ENCODE data around the gene UMODL1.

The UMODL1 gene

GRCh38 chr21:42089665-42090310 is 18.7 kb downstream of the UMODL1 start:
- no peak for DNase-seq (ENCODE audit: low spot score in 2 of 2)
- ATAC-seq (replicated peaks; ENCODE audit: extremely low read depth, poor library complexity, severe bottlenecking) = peak; percentile 68
- H3K9me3 Mint-ChIP-seq = no peaks in the 10 kb centered on the region
- H3K27ac Mint-ChIP-seq (ENCODE audit: low read depth) = no peak overlapping the region
- peaks cover 24% of the 10 kb centered on the region for H3K27me3 Mint-ChIP-seq
- H3K4me3 Mint-ChIP-seq = no peak overlapping the region
- peaks cover 17% of the 10 kb centered on the region for H3K4me1 Mint-ChIP-seq
- H3K36me3 Mint-ChIP-seq (ENCODE audit: insufficient read depth) = no peaks in the 10 kb centered on the region

- peaks cover 17% of the 10 kb centered on the region for H3K4me1 Mint-ChIP-seq
- peaks cover 6% of the 10 kb centered on the region for H3K9me3 Mint-ChIP-seq
- H3K27ac Mint-ChIP-seq (ENCODE audit: low read depth) = no peak overlapping the region
- H3K36me3 Mint-ChIP-seq (ENCODE audit: insufficient read depth) = no peaks in the 10 kb centered on the region
- no peak for DNase-seq (ENCODE audit: low spot score in 2 of 2)
- H3K27me3 Mint-ChIP-seq = peaks cover 31% of the 10 kb centered on the region
- no peak overlapping the region for H3K4me3 Mint-ChIP-seq
- no peak for ATAC-seq (replicated peaks; ENCODE audit: extremely low read depth, poor library complexity, severe bottlenecking)
Measured at GRCh38 chr21:42091899-42092508, 20.9 kb downstream of the UMODL1 start.

GRCh38 chr21:42092771-42093170 is 21.7 kb downstream of the UMODL1 start:
- H3K27me3 Mint-ChIP-seq = peaks cover 36% of the 10 kb centered on the region

GRCh38 chr21:42093186-42093585 is 22.1 kb downstream of the UMODL1 start:
- Mint-ChIP-seq H3K4me1 (peaks cover 17% of the 10 kb centered on the region), H3K36me3 (ENCODE audit: insufficient read depth) (no peaks in the 10 kb centered on the region), H3K9me3 (peaks cover 6% of the 10 kb centered on the region), H3K27ac (ENCODE audit: low read depth) (no peak overlapping the region), H3K4me3 (no peak overlapping the region), H3K27me3 (peaks cover 36% of the 10 kb centered on the region)
- no peak for ATAC-seq (replicated peaks; ENCODE audit: extremely low read depth, poor library complexity, severe bottlenecking)
- DNase-seq (ENCODE audit: low spot score in 2 of 2) = no peak

More at GRCh38 chr21:42092771-42093170, 21.7 kb downstream of the UMODL1 start:
- no peak for ATAC-seq (replicated peaks; ENCODE audit: extremely low read depth, poor library complexity, severe bottlenecking)
- no peak overlapping the region for H3K27ac Mint-ChIP-seq (ENCODE audit: low read depth)
- H3K9me3 Mint-ChIP-seq = peaks cover 6% of the 10 kb centered on the region
- peaks cover 17% of the 10 kb centered on the region for H3K4me1 Mint-ChIP-seq
- no peak overlapping the region for H3K4me3 Mint-ChIP-seq
- no peaks in the 10 kb centered on the region for H3K36me3 Mint-ChIP-seq (ENCODE audit: insufficient read depth)
- no peak for DNase-seq (ENCODE audit: low spot score in 2 of 2)

GRCh38 chr21:42093991-42094421 is 22.9 kb downstream of the UMODL1 start:
- Mint-ChIP-seq H3K36me3 (ENCODE audit: insufficient read depth) (no peaks in the 10 kb centered on the region), H3K4me3 (no peak overlapping the region), H3K27me3 (peaks cover 36% of the 10 kb centered on the region), H3K9me3 (peaks cover 6% of the 10 kb centered on the region), H3K4me1 (peaks cover 13% of the 10 kb centered on the region), H3K27ac (ENCODE audit: low read depth) (no peak overlapping the region)
- DNase-seq (ENCODE audit: low spot score in 2 of 2) = no peak
- ATAC-seq (replicated peaks; ENCODE audit: extremely low read depth, poor library complexity, severe bottlenecking) = no peak

- Mint-ChIP-seq H3K36me3 (ENCODE audit: insufficient read depth) (no peaks in the 10 kb centered on the region), H3K9me3 (peaks cover 6% of the 10 kb centered on the region), H3K27me3 (peaks cover 36% of the 10 kb centered on the region), H3K4me1 (peaks cover 5% of the 10 kb centered on the region), H3K4me3 (no peak overlapping the region), H3K27ac (ENCODE audit: low read depth) (no peak overlapping the region)
- no peak for DNase-seq (ENCODE audit: low spot score in 2 of 2)
- no peak for ATAC-seq (replicated peaks; ENCODE audit: extremely low read depth, poor library complexity, severe bottlenecking)
Measured at GRCh38 chr21:42094811-42095210, 23.7 kb downstream of the UMODL1 start.

GRCh38 chr21:42095581-42095980 is 24.5 kb downstream of the UMODL1 start:
- DNase-seq (ENCODE audit: low spot score in 2 of 2) (no peak), ATAC-seq (replicated peaks; ENCODE audit: extremely low read depth, poor library complexity, severe bottlenecking) (no peak)
- H3K4me3 Mint-ChIP-seq = no peak overlapping the region
- H3K36me3 Mint-ChIP-seq (ENCODE audit: insufficient read depth) = no peaks in the 10 kb centered on the region
- no peaks in the 10 kb centered on the region for H3K4me1 Mint-ChIP-seq
- peaks cover 36% of the 10 kb centered on the region for H3K27me3 Mint-ChIP-seq
- H3K9me3 Mint-ChIP-seq = peaks cover 6% of the 10 kb centered on the region
- no peak overlapping the region for H3K27ac Mint-ChIP-seq (ENCODE audit: low read depth)

- Mint-ChIP-seq H3K4me1 (no peaks in the 10 kb centered on the region), H3K36me3 (ENCODE audit: insufficient read depth) (no peaks in the 10 kb centered on the region), H3K4me3 (no peak overlapping the region), H3K27me3 (peaks cover 27% of the 10 kb centered on the region), H3K27ac (ENCODE audit: low read depth) (no peak overlapping the region), H3K9me3 (peaks cover 6% of the 10 kb centered on the region)
- ATAC-seq (replicated peaks; ENCODE audit: extremely low read depth, poor library complexity, severe bottlenecking) (no peak), DNase-seq (ENCODE audit: low spot score in 2 of 2) (no peak)
Measured at GRCh38 chr21:42096566-42096965, 25.4 kb downstream of the UMODL1 start.

GRCh38 chr21:42097274-42097673 is 26.2 kb downstream of the UMODL1 start:
- Mint-ChIP-seq H3K4me3 (no peak overlapping the region), H3K27me3 (peaks cover 21% of the 10 kb centered on the region), H3K27ac (ENCODE audit: low read depth) (no peak overlapping the region), H3K36me3 (ENCODE audit: insufficient read depth) (no peaks in the 10 kb centered on the region), H3K4me1 (no peaks in the 10 kb centered on the region), H3K9me3 (peaks cover 6% of the 10 kb centered on the region)
- DNase-seq (ENCODE audit: low spot score in 2 of 2) = no peak
- ATAC-seq (replicated peaks; ENCODE audit: extremely low read depth, poor library complexity, severe bottlenecking) = no peak

- H3K9me3 Mint-ChIP-seq = peaks cover 6% of the 10 kb centered on the region
- DNase-seq (ENCODE audit: low spot score in 2 of 2) = no peak
- H3K4me1 Mint-ChIP-seq = no peaks in the 10 kb centered on the region
- H3K36me3 Mint-ChIP-seq (ENCODE audit: insufficient read depth) = no peaks in the 10 kb centered on the region
- no peak for ATAC-seq (replicated peaks; ENCODE audit: extremely low read depth, poor library complexity, severe bottlenecking)
- H3K27ac Mint-ChIP-seq (ENCODE audit: low read depth) = no peak overlapping the region
- peaks cover 20% of the 10 kb centered on the region for H3K27me3 Mint-ChIP-seq
- H3K4me3 Mint-ChIP-seq = no peak overlapping the region
Measured at GRCh38 chr21:42097860-42098454, 26.8 kb downstream of the UMODL1 start.

- DNase-seq (ENCODE audit: low spot score in 2 of 2) = no peak
- H3K9me3 Mint-ChIP-seq = peaks cover 6% of the 10 kb centered on the region
- no peak overlapping the region for H3K27ac Mint-ChIP-seq (ENCODE audit: low read depth)
- H3K27me3 Mint-ChIP-seq = peaks cover 20% of the 10 kb centered on the region
- ATAC-seq (replicated peaks; ENCODE audit: extremely low read depth, poor library complexity, severe bottlenecking) = no peak
- H3K4me3 Mint-ChIP-seq = no peak overlapping the region
- H3K4me1 Mint-ChIP-seq = no peaks in the 10 kb centered on the region
- no peaks in the 10 kb centered on the region for H3K36me3 Mint-ChIP-seq (ENCODE audit: insufficient read depth)
Measured at GRCh38 chr21:42098957-42099505, 27.9 kb downstream of the UMODL1 start.

- Mint-ChIP-seq H3K4me1 (no peaks in the 10 kb centered on the region), H3K27me3 (peaks cover 28% of the 10 kb centered on the region), H3K27ac (ENCODE audit: low read depth) (no peak overlapping the region), H3K36me3 (ENCODE audit: insufficient read depth) (no peaks in the 10 kb centered on the region), H3K4me3 (no peak overlapping the region), H3K9me3 (no peaks in the 10 kb centered on the region)
- no peak for DNase-seq (ENCODE audit: low spot score in 2 of 2)
- no peak for ATAC-seq (replicated peaks; ENCODE audit: extremely low read depth, poor library complexity, severe bottlenecking)
Measured at GRCh38 chr21:42101246-42101645, 30.1 kb downstream of the UMODL1 start.

- Mint-ChIP-seq H3K4me1 (no peaks in the 10 kb centered on the region), H3K9me3 (no peaks in the 10 kb centered on the region), H3K36me3 (ENCODE audit: insufficient read depth) (no peaks in the 10 kb centered on the region), H3K4me3 (no peak overlapping the region), H3K27ac (ENCODE audit: low read depth) (no peak overlapping the region), H3K27me3 (peaks cover 20% of the 10 kb centered on the region)
- DNase-seq (ENCODE audit: low spot score in 2 of 2) (no peak), ATAC-seq (replicated peaks; ENCODE audit: extremely low read depth, poor library complexity, severe bottlenecking) (no peak)
Measured at GRCh38 chr21:42102076-42102475, 31.0 kb downstream of the UMODL1 start.
